ENCODE measurements around the gene RAC3.

The RAC3 gene

DNA sequence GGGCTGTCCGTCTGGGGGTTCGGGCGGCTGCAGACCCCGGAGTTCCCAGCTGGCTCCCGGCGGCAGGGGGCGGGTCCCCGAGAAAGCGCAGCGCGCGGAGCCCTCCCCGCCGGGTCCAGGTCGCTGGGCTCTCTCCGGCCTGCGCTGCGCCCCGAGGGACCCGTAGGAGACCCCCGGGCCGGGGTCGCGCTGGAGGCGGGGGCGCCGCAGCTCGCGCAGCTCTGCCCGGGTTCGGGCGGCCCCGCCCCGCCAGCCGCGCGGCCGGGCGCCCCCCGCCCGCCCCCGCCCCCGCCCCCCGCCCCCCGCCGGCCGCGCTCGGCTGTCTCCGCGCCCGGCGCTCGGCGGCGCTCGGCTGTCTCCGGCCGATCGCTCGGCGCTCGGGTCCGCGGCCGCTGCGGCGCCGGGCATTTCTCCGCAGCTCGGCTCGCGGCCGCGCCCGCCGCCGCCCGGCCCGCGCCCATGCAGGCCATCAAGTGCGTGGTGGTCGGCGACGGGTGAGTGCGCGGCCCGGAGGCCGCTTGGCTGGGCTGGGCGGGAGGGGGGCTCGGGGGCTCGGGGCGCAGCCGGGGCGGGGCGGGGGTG lies at the start of gene RAC3:
Gene RAC3, plus strand, starts transcription at position 376 of the 582 bp plus-strand sequence. Its CDS starts 84 bp downstream, at position 460.
- DNase-seq: peak; percentile 32

DNA sequence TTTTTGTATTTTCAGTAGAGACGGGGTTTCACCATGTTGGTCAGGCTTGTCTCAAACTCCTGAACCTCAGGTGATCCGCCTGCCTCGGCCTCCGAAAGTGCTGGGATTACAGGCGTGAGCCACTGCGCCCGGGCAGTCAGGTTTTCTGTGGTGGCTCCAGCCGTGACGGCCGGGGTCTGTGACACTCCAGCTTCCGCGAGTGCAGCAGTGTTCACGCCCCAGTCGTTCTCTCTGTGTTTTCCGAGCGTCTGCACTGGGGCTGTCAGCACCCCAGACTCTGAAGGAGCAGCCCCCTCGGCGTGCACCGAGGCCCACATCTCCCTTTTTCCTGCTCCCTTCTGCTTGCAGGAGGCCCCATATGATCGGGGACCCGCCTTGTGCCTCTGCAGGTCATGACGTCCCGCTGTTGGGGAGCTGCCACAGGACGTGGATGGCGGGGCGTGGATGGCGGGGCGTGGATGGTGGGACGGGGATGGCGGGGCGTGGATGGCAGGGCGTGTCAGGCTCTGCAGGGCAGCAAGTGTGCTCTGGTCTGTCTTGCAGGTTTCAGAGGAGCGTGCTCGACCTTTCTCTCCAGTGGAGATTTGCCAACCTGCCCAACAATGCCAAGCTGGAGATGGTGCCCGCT lies 48.4 kb upstream of the RAC3 start:
- DNase-seq: no peak

DNA sequence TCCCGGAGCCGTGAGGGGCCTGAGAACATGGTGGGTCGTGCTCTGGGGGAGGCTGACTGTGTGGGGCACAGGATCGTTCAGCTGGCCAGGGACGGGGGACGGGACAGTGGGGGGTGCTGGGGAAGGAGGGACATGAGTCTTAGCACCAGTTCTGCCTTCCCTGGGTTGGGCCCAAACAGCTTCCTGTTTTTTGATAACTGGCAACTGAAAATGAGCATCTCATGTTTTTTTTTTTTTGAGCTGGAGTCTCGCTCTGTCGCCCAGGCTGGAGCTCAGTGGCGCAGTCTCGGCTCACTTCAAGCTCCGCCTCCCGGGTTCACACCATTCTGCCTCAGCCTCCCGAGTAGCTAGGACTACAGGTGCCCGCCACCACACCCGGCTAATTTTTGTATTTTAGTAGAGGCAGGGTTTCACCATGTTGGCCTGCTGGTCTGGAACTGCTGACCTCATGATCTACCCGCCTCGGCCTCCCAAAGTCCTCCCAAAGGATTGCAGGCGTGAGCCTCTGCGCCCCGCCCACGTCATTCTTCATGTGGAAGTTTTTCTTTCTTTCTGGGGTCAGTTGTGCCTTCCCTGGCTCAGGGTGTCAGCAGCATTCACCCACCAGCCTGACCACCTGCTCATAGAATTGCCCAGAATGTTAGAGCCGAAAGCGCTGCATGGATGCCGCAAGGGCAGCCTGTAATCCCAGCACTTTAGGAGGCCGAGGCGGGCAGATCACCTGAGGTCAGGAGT lies 47.7 kb upstream of the RAC3 start:
- DNase-seq: peak; percentile 20

DNA sequence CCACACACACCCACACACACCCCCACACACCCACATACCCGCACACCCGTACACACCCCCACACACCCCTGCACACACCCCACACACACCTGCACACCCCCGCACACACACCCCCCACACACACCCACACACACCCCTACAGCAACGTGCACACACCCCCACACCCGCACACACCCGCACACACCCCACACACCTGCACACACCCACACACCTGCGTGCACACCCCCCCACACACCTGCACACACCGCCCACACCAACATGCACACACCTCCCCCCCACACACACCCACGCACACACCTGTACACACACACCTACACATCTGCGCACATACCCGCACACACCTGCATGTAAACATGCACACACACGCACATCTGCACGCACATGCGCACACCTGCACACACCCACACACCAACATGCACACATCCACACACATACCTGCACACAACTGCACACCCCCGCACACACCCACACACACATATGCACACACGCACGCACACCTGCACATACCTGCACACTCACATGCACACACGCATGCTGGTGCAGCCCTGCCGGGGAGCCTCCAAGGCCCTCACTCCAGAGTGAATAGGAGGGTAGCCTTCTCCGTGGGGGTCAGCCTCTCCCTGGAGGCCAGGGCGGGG lies 46.6 kb upstream of the RAC3 start:
- no peak for DNase-seq

DNA sequence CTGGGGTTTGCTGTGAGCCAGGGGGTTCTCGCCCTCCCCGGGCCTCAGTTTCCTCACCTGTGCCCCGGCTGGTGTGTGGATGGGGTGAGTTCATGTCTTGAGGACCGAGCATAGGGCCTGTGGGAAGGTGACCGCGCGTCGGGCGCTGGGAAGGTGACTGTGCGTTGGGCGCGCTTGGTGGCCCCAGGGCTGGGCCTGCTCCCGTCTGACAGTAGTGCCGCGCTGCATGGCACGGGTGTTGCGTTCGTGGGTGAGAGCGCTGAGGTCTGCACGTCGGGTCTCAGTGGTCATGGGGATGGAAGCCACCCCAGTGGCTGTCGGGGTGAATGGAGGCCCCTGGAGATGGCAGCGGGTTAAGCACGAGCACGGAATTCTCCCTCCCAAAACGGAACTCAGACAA lies 44.9 kb upstream of the RAC3 start:
- no peak for DNase-seq

DNA sequence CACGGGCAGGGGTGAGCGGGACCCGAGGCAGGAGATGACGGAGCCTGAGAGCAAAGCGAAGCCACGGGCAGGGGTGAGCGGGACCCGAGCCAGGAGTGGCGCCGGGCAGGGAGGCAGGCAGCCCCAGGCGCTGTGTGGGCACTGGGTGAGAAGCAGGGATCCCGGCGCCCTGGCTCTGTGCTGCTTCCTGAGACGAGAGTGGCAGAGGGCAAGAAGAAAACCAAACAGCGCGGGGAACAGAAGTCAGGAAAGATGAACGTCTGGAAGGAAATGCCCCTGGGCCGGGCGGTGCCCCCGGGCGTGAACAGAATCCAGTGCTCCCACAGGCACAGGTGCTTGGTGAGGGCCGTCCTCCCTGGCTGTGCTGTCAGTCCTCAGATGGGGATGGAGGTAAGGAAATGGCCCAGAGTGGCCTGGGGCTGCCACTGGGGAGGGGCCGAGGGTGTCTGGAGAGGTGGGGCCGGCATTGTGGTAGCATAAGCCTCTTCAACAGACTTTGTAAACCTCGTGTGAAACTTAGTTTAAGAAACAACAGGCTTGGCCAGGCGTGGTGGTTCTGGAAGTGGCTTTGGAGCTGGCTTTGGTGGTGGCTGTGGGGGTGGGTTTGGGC lies 44.2 kb upstream of the RAC3 start:
- no peak for DNase-seq

DNA sequence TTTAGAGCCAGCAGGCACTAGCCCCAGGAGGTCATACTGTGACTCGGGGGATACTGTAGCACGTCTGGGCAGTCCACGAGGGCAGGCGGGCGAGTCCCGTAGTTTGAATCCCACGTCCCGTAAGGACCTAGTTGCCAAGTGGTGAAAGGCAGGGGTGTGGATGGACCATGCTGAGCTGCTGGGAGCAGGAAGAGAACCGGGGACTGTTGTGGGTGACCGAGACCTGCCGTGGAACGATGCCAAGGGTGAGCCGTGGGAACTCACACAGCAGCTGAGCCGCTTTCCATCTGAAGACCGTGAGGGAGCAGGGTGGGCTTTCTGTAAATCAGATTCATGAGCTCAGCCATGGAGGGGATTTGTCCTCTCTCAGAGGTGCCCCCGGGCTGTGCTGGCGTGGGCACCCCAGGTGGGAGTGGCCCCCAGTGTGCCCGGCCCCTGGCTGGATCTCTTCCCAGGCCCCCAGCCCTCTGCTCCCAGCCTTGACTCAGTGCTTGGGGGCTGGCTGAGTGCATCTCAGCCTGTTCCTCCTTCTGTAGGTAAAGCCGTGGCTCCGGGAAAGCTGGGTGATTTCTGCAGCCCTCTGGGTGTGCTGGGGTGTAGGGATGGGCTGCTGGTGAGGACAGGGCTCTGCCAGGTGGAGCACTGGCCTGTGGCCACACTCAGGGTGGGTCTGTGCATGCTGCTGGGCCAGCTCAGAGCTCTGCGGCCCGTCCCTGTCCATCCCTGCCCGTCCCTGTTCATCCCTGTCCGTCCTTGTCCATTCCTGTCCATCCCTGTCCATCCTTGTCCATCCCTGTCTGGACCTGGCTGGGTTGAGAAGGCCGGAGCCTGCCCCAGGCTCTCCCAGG lies 40.4 kb upstream of the RAC3 start:
- no peak for DNase-seq

DNA sequence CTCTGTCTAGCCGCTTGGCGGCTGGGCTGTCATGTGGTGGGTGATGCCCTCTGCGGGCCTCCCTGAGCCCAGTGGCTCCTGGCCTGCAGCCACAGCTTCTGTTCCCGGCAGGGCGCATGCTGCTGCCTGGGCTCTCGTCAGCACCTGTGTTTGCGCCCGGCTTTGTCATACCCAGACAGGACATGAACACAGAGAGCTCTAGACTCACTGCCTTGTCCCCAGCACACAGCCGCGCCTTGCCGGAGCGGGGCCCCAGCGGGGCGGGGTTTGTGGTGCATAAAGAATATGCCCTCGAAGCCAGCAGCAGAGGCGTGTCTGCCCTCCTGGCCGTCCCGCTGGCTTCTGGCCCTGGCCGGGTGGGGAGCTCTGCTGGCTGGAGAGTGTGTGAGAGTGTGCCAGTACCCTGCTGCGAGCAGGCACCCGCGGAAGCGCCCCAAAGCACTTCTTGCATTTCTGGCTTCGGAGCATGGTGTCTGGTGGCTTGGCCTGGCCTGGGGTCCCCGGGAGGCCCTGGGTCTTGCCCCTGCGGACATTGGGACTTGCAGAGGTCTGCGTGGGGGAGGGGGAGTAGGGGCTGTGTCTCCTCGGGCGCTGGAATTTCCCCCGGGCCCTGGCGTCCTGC lies 39.7 kb upstream of the RAC3 start:
- no peak for DNase-seq

DNA sequence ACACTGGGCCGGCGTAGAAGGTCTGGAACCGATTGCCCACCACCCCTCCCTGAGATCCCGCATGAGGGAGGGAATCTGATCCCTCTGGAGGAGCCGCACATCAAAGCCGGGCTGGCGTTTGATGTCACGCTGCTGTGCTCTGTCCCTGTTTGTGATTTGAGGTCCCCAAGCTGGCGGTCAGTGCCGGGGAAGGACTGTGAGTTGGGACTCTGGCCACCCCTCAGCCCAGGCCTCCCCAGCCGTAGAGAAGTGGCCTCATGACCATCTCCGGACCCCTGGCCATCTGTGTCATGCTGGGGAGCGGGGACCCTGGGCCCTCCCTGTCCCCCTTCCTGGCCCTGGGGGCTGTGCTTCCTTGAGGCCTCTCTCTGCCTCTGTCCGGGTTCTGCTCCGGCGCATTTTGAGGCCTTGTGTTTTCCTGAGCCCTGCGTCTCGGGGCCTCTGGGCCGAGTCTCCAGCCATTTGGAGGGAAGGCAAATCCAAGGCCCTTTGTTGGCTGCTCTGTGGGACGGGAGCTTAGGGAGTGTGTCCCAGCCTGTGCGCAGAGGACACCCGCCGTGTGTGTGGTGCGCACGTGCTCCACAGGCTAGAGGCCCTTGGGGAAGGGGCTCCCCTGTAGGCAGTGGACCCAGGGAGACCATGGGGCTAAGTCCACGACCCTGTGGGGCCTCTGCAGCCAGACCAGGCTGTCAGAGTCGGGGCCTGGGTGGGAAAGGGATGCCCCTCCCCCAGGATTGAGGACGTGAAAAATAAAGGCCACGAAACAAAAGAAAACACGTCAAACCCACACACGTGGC lies 39.0 kb upstream of the RAC3 start:
- no peak for DNase-seq

DNA sequence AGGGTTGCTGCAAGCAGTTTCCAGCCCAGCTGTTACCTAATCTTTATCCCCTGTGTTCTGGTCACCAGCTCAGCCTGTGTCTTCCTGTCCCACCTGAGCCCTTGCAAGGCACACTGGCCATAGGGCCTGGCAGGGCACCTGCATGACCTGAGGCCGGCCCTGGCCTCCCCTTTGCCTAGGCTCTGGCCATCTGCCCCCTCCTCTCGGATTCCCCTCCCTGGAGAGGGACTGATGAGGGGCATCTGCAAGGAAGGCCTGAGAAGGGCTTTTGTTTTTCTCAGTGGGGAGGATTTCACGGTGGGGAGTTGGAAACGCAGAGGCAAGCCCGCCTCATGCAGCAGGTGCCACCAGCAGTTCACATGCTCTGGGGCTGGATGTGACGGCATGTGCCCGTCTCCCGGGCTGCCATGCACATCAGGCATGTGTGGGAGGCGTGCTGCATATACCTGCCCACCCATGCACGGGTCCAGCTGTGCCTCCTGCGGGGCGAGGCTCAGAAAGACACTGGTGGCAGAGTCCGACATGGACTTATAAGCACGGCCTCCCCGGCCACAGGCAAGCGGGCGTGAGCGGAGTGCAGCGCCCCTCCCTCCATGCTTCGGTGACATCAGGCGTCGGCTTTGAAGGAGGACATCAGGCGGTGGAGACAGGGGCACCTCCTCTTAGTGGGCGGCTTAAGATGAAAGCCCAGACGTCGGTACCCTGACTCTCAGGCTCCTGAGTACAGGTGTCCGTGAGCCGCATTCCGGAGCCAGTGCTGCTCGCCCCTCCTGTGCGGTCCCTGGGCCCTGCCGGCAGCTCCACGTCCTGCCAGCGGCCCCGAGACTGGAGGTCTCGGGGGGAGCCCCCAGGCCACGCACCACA lies 37.5 kb upstream of the RAC3 start:
- no peak for DNase-seq

DNA sequence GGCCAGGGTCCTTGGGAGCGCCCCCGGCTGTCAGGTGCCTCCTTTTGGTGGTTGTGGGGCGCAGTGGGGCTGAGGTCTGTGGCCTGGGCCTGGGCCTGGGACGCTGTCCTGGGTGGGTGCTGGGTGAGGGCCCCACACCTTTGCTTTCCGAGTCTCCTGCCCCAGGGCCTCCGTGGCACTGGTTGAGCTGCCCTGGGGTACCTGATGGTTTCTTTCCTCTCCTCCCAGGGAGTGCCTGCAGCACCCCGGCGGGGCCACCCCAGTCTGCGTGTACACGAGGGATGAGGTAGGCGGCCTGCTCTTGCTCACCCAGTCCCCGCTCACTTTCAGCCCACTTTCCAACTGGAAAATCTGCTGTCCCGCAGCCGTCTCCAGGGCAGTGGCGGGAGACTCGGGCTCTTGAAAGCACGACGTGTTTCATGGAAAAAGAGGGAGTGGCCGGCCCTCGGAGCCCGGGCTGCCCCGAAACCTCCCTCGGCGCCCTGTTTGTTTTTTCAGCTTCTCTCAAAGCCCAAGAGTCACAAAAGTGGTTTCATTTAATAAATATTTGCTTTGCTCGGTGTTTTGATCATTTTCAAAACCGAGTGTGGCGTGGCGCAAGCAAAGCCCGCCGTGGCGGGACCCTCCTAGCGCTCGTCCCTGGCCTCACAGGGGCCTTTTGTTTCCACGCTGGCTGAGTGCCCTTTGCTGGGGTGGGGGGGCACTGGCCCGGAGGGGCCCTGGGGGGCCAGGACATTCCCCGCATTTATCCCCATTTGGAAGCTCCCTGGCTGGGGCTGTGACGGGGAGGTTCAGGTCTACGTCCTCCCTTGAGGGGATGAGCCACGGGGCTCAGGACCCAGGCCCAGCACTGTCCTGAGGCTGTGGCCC lies 36.6 kb upstream of the RAC3 start:
- no peak for DNase-seq

DNA sequence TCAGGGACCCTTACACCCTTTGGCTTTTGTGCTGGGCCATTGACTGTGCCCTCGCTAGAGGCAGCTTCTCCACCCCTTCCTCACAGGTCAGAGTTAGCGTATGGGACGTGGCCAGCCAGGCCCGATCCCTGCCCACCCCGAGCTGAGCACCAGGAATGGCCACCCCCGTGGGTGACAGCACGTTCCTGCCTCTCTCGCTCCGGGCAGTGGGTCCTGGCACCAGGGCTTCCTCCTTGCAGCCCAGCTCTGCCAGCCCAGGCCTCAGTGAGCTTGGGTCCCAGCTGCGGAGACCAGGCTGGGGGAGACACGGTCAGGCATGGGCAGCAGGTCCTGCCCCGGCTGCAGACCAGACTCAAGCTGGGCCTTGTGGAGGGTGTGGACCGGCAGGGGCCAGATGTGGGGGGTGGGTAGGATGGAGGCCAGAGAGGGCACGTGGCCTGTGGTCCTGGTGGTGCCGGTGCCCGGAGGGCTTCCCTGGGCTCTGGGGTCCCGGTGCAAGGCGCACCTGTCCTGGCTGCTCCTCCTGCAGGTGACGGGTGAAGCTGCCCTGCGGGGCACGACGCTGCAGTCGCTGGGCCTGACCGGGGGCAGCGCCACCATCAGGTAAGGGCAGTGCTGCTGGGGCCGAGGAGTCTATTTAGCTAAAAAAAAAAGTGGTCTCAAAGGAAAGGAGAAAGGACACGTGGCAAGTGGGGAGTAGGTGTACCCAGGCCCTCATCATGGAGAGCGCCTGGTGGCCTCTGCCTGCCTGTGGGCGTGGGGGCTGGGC lies 35.8 kb upstream of the RAC3 start:
- no peak for DNase-seq

DNA sequence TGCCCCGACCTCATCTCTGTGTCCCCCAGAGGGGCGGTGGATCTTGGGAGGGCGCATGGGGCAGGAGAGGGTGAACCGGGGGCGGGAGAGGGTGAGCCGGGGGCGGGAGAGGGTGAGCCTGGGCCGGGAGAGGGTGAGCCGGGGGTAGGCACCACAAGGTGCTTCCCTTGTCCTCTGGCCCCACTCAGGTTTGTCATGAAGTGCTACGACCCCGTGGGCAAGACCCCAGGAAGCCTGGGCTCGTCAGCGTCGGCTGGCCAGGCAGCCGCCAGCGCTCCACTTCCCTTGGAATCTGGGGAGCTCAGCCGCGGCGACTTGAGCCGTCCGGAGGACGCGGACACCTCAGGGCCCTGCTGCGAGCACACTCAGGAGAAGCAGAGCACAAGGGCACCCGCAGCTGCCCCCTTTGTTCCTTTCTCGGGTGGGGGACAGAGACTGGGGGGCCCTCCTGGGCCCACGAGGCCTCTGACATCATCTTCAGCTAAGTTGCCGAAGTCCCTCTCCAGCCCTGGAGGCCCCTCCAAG lies 35.2 kb upstream of the RAC3 start:
- no peak for DNase-seq

DNA sequence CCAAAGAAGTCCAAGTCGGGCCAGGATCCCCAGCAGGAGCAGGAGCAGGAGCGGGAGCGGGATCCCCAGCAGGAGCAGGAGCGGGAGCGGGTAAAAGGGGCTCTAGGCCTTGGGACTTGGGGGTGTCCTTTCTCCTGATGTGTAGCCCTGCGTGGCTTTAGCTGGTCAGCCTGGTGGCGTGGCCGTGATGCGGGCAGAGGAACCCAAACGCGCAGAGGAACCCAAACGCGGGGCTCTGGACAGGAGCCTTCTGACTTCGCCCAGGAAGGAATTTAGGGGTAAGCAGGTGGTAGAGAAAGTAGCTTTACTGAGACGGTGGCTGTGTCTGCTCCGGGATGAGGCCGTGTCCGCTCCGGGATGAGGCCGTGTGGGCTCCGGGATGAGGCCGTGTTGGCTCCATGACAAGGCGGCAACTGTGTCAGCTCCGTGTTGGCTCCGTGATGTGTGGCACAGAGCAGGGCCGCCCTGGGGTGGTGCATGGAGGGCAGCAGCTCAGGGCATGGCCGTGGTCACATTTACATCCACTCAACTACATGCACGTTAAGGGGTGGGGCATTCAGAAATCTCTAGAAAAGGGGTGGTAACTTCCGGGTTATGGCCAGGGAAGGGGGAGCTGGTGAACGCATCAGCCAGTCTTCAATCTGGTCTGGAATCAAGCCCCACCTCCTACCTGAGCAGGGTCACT lies 34.6 kb upstream of the RAC3 start:
- no peak for DNase-seq

DNA sequence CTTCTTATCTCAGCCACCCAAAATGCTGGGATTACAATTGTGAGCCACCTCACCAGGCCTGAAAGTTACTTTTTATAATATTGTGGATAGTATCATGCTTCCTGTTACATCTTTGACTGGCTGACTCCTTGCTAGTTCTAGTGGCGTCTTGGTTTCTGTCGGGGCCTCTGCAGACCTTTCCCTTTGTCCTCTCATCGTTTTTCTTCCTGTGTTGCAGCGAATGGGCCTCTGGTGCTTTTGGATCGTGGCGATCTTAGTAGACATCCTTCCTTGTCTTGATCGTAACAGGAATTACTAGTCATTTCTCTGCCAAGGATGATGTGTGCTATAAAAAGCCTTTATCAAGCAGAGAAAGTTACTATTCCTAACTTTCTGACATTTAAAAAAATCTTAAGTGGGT lies 33.3 kb upstream of the RAC3 start:
- no peak for DNase-seq

DNA sequence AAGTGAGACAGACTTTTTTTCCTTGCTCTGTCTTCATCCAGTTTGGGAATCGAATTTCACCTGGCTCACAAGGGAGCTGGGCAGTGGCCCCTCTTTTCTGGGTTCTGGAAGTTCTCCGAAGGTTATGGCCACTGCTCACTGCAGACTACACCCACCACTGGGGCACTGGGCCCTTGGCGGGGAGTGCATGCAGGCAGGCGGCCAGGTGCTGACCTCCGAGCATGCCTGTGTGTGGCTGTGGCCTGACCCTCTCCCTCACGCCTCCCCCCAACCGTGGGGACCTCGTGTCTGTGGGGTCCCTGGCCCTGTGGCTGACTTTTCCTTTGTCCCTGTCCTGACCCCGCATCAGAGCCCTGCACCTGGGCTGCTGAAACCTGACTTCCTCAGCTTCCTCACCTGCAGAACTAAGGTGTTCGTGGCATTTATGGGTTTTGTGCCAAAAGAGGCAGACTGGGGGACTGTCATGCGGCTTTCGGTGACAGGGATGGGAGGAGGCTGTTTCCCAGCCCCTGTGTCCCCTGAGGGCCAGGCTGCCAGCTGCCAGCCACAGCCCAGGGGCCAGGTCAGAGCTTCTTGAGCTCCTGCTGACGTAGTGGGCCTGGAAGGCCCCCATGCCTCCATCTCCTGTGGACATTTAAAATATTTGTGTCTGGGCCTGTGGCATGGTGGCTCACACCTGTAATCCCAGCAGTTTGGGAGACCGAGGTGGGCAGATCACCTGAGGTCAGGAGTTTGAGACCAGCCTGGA lies 32.6 kb upstream of the RAC3 start:
- no peak for DNase-seq

DNA sequence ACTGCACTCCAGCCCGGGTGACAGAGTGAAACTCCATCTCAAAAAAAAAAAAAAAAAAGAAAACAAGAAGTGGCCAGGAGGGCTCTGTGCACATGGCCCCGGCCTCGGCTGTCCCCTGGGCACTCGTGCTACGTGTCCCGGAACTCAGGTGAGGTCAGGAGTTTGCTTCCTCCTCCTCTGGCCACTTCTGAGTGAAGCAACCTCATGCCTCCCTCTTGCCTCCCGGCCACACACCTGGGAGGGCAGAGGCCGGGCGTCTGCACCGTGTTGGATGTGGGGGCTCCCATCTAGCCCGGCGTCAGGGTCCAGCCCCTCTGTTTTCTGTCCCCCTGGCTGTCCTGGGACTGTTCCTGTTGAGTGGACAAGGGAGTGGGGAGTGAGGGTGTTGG lies 31.9 kb upstream of the RAC3 start:
- DNase-seq: no peak

All from suppressor macrophage treated with lipopolysaccharide for 4 hours (primary cell).